ENCODE measurements around the gene LPAR5.

GRCh38 chr12:6646276-6647082 is 10.7 kb upstream of the LPAR5 start:
- TF ChIP-seq JUND (IDR thresholded peaks at IDR 0.05; ENCODE audit: low read length) (no peak), CTCF (IDR thresholded peaks at IDR 0.05; ENCODE audit: control extremely low read depth in 1 of 3, insufficient read depth in 1 of 3, low read depth in 1 of 3, low read length in 3 of 3) (no peak), POLR2AphosphoS5 (IDR thresholded peaks at IDR 0.05; ENCODE audit: low read depth, low read length) (no peak), RBBP5 (IDR thresholded peaks at IDR 0.05; ENCODE audit: borderline replicate concordance, low read depth, low read length) (no peak)

All from H1 (cell line).